ENCODE data around the gene FAM20C.

FAM20C gene

GRCh38 chr7:284762-285722 lies 92.7 kb downstream of the FAM20C start:
- no peak for TF ChIP-seq CTCF (IDR thresholded peaks at IDR 0.05; ENCODE audit: control insufficient read depth, extremely low read depth, insufficient read depth)
- DNase-seq (ENCODE audit: low read depth), result no peak
- no peak overlapping the region for H3K4me3 ChIP-seq (ENCODE audit: low read depth, low read length)

- DNase-seq (ENCODE audit: low read depth), result no peak
- no peak overlapping the region for H3K4me3 ChIP-seq (ENCODE audit: low read depth, low read length)
- TF ChIP-seq CTCF (IDR thresholded peaks at IDR 0.05; ENCODE audit: control insufficient read depth, extremely low read depth, insufficient read depth), result no peak
Observed at GRCh38 chr7:285731-286130, 93.4 kb downstream of the FAM20C start.

- no peak for DNase-seq (ENCODE audit: low read depth)
- no peak for TF ChIP-seq CTCF (IDR thresholded peaks at IDR 0.05; ENCODE audit: control insufficient read depth, extremely low read depth, insufficient read depth)
- no peak overlapping the region for H3K4me3 ChIP-seq (ENCODE audit: low read depth, low read length)
Observed at GRCh38 chr7:286266-286665, 93.9 kb downstream of the FAM20C start.

GRCh38 chr7:288671-289101 lies 96.3 kb downstream of the FAM20C start:
- no peak for DNase-seq (ENCODE audit: low read depth)
- no peak for TF ChIP-seq CTCF (IDR thresholded peaks at IDR 0.05; ENCODE audit: control insufficient read depth, extremely low read depth, insufficient read depth)
- H3K4me3 ChIP-seq (ENCODE audit: low read depth, low read length), result no peak overlapping the region

GRCh38 chr7:289209-289755 lies 96.9 kb downstream of the FAM20C start:
- TF ChIP-seq CTCF (IDR thresholded peaks at IDR 0.05; ENCODE audit: control insufficient read depth, extremely low read depth, insufficient read depth), result no peak
- no peak for DNase-seq (ENCODE audit: low read depth)
- no peak overlapping the region for H3K4me3 ChIP-seq (ENCODE audit: low read depth, low read length)

- TF ChIP-seq CTCF (IDR thresholded peaks at IDR 0.05; ENCODE audit: control insufficient read depth, extremely low read depth, insufficient read depth), result no peak
- no peak within 1 kb of the TSS for H3K4me3 ChIP-seq (ENCODE audit: low read depth, low read length)
- DNase-seq (ENCODE audit: low read depth), result no peak
Observed at GRCh38 chr7:289756-290553, 97.6 kb downstream of the FAM20C start, which contains the start of gene FOXL3. Gene FOXL3 (plus strand): TSS chr7:290170. CDS start chr7:290170, 0 bp downstream.

Measured in LNCaP clone FGC (cell line).